ENCODE measurements around the gene TCAIM.
"Not testable (repeated sequence)": the region's sequence is repeated elsewhere in the genome, so short reads cannot be mapped to it uniquely, and the experiment has no call there.

The TCAIM gene

GRCh38 chr3:44416031-44417030, 77.8 kb downstream of the TCAIM start:
- DNase-seq: no peak

- not testable (repeated sequence) for DNase-seq
Measured at GRCh38 chr3:44418118-44418517, 79.6 kb downstream of the TCAIM start.

DNA sequence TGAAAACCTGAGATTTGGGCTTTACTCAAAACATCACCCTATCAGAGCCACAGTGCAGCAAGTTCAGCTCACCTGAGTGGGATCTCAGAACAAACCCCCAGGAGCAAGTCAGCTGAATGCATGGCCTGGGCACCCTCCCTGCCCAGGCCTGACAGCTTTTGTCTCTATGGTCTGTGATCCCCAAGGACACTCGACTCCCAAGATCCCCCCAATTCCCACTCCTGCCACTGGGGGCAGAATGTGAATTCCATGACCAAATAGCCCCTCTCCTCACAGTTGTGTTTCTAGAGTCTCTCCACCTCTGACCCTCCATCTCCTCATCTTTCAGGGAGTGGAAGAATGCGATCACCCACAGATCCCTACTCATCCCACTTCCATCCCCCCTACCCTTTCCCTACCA, 80.0 kb downstream of the TCAIM start:
- DNase-seq: no peak

GRCh38 chr3:44419116-44419922, 80.8 kb downstream of the TCAIM start:
- DNase-seq: no peak

- no peak for DNase-seq
Measured at GRCh38 chr3:44419923-44420650, 81.5 kb downstream of the TCAIM start.

DNA sequence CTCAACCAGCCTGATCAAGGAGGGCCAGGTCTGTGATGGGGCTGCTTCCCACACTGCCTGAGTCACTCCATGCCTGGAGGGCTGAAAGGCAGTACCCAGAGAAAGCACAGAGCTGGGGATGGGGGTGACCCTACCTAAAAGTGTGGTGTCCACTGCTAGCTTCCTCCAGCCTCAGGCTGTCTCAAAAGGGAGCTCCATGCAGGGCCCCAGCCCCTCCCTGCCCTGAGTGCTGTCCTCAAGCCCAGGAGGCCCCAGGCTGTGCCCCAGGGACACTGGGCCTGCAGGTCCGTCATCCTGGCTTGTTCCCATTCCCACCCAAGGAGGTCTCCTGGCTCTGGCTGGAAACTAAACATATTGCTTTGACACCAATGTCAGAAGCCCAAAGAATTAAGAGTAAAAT, 82.1 kb downstream of the TCAIM start:
- DNase-seq: no peak

- DNase-seq: no peak
Measured at GRCh38 chr3:44421280-44421679, 82.7 kb downstream of the TCAIM start.

DNA sequence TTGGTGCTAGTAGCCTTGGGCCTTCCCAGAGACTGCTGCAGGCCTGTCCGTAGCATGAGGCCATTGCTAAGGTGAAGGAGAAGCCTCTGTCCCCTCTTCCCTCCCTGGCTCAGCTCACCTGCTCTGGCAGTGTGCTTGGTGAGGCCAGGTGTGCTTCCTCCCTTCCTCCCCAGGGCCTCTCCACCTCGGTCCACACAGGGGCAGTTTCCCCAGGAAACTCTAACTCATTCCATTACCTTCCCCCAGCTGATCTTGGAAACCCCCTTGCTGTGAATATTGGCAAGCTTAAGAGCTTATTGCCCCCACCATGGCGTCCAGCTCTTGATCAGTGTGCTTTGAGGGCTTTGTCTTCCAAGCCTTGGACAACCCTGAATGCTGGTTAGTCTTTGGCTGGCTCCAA, 86.2 kb downstream of the TCAIM start:
- DNase-seq: no peak

DNA sequence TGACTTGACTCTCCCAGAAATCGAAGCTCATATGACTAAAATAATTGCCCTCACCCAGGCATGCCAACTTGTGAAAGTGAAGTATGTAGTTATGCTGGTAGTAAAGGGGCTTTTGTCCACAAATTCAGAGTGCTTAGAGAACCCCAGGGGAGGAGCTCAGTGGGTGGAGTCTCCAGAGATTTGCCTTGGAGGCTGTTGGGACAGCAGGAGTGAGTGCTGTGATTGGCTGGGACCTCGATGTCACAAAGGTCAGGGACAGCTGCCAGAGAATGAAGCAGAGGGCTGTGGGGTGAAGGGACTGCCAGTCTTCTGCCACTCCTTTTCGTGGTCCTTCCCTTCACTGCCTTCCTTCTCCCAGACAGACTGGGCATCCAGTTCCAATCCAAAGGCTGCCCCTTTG, 89.1 kb downstream of the TCAIM start:
- DNase-seq: no peak

DNA sequence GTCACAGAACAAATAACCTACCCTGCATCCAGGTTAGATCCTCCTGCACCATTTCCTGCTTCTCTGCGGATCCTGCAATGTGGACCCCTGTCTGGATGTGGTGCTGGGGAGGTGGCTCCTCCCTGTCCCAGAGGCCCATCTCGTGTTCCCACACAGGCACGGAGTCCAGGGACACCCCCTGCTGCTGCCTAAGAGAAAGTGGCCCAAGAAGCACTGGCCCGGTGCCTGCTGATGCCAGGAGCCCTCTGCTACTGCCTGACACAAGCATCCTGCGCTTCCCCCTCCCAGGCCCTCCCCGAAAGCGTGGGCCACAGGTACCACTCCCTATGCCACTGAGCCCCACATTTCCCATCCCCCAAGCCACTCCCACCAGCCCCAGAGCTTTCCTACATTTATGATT, 90.3 kb downstream of the TCAIM start:
- no peak for DNase-seq

DNA sequence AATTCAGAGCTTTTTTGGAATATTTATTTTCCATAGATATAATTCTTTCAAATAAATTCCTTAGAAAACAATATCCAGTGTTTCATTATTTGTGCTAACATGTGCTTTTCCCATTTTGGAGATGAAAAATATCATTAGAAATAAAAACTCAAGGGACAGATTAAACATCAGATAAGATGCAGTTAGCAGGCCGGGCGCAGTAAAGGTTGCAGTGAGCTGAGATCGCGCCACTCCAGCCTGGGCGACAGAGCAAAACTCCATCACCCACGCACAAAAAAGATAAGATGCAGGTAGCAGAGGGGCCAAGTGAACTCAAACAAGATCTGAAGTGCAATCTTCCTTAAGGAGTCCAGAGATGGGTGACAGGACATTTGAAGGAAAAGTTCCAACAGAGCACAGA, 90.9 kb downstream of the TCAIM start:
- DNase-seq: no peak

- no peak for DNase-seq
Measured at GRCh38 chr3:44430466-44430865, 91.9 kb downstream of the TCAIM start.

- DNase-seq: no peak
Measured at GRCh38 chr3:44434834-44435510, 96.4 kb downstream of the TCAIM start.

GRCh38 chr3:44436181-44436580, 97.6 kb downstream of the TCAIM start:
- no peak for DNase-seq

DNA sequence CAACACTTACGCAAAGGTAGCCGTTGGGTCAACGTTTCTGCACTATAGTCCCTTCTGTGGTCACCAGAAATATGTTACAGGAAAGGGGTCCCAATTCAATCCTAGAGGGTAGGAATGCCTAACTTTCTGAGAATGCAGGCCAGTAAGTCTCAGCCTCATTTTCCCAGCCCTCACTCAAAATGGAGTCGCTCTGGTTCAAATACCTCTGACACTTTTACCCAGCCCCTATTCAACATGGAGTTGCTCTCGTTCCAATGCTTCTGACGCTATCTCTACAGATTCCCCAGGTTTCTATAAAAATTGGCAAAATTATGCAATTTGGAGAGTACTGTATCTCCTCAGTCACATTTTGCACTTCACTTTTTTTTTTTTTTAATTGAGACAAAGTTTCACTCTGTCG, 99.2 kb downstream of the TCAIM start:
- DNase-seq: no peak

- peak; percentile 18 for DNase-seq
Measured at GRCh38 chr3:44439499-44440295, 101.1 kb downstream of the TCAIM start.

GRCh38 chr3:44442596-44443309, 104.2 kb downstream of the TCAIM start:
- no peak for DNase-seq

- no peak for DNase-seq
Measured at GRCh38 chr3:44444437-44444836, 105.9 kb downstream of the TCAIM start.

- no peak for DNase-seq
Measured at GRCh38 chr3:44444896-44445691, 106.5 kb downstream of the TCAIM start.

GRCh38 chr3:44445786-44446185, 107.2 kb downstream of the TCAIM start:
- no peak for DNase-seq

Data from activated CD4-positive, alpha-beta T cell treated with anti-CD3 and anti-CD28 coated beads for 1 hour (primary cell).